Upper lobe of right lung (tissue), 1 donor: ENCODE measurements around the gene LYL1. TPM values are rescaled to one million over a fixed set of nuclear protein-coding genes. Genes with fewer than 3 reads are reported as not detected.

ENCODE experiments used
- ATAC-seq: fragments of 200-7000 bp; cut with Tn5 transposase; one replicate; pipeline ENCODE4 v1.9.1; 2020; ENCODE audit warnings: mild to moderate bottlenecking, moderate library complexity
- DNase-seq: peaks from one replicate; pipeline ENCODE4 v3.0.0-alpha.2; 2020
- H3K27ac ChIP-seq: fragments of 200-600 bp; one replicate; pipeline ENCODE4 v1.8.0; 2022
- H3K27me3 ChIP-seq: fragments of 200-600 bp; one replicate; pipeline ENCODE4 v1.8.0; 2022; ENCODE audit warnings: mild to moderate bottlenecking
- H3K36me3 ChIP-seq: fragments of 200-600 bp; one replicate; pipeline ENCODE4 v1.8.0; 2022
- H3K4me1 ChIP-seq: fragments of 200-600 bp; one replicate; pipeline ENCODE4 v1.8.0; 2022
- H3K4me3 ChIP-seq: fragments of 200-600 bp; one replicate; pipeline ENCODE4 v1.8.0; 2022; ENCODE audit warnings: mild to moderate bottlenecking
- H3K9me3 ChIP-seq: fragments of 200-600 bp; one replicate; pipeline ENCODE4 v1.8.0; 2022
- CTCF ChIP-seq: fragments of 200-600 bp; IDR thresholded peaks from one replicate; pipeline ENCODE4 v1.8.0; 2022; ENCODE audit warnings: antibody characterized with exemption
- intact Hi-C: fragments of 100-400 bp; cut with DNase I; formaldehyde crosslinking; loops from one replicate; pipeline ENCODE4 v1.11.0; 2022
- total RNA-seq: library from RNA; stranded (reverse); fragmentation: NEBNext Ultra II Directional; extraction: Animal tissue kit (Norgen Biotek cat#: 25700); gene quantifications from one replicate; pipeline ENCODE4 v1.2.1, GENCODE V29; 2021
- donor health status: DM: no; HTN: yes; CAD: no; lungs with severe emphysema.

The LYL1 gene
- total RNA-seq, 1 donor from 2014 or later: 21.8 TPM

DNA sequence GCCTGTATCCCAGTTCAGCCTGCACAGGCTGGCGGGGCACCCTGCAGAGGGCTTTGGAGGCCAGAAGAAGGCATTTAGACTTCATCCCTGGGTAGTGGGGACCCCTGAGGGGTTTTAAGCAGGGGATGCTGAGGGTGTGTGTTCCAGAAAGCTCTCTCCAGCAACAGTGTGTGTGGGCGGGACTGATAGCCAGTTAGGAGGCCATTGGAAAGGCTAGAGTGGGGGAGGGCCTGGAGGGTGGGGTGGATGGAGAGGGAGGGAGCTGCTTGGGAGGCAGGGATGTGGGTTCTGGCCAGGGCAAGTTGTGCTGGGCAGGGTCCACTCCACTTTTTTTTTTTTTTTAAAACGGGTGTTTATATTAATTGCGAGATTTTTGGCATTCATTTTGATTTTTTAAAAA lies 28.3 kb downstream of the LYL1 start:
- Histone ChIP-seq H3K36me3 (peaks cover 35% of the 10 kb centered on the region), H3K4me1 (peaks cover 38% of the 10 kb centered on the region), H3K9me3 (no peaks in the 10 kb centered on the region), H3K27ac (no peak overlapping the region), H3K4me3 (no peak overlapping the region), H3K27me3 (no peaks in the 10 kb centered on the region)
- intact Hi-C loops: no loop called here
- no peak for TF ChIP-seq CTCF
- ATAC-seq (no peak), DNase-seq (no peak)

GRCh38 chr19:13073263-13073662 lies 29.4 kb downstream of the LYL1 start:
- no peak for ATAC-seq
- H3K4me1 ChIP-seq: peaks cover 28% of the 10 kb centered on the region
- no peak overlapping the region for H3K4me3 ChIP-seq
- intact Hi-C loops: no loop called here
- H3K9me3 ChIP-seq: no peaks in the 10 kb centered on the region
- no peak for TF ChIP-seq CTCF
- no peak for DNase-seq
- H3K27me3 ChIP-seq: no peaks in the 10 kb centered on the region
- H3K36me3 ChIP-seq: peaks cover 24% of the 10 kb centered on the region
- H3K27ac ChIP-seq: no peak overlapping the region

DNA sequence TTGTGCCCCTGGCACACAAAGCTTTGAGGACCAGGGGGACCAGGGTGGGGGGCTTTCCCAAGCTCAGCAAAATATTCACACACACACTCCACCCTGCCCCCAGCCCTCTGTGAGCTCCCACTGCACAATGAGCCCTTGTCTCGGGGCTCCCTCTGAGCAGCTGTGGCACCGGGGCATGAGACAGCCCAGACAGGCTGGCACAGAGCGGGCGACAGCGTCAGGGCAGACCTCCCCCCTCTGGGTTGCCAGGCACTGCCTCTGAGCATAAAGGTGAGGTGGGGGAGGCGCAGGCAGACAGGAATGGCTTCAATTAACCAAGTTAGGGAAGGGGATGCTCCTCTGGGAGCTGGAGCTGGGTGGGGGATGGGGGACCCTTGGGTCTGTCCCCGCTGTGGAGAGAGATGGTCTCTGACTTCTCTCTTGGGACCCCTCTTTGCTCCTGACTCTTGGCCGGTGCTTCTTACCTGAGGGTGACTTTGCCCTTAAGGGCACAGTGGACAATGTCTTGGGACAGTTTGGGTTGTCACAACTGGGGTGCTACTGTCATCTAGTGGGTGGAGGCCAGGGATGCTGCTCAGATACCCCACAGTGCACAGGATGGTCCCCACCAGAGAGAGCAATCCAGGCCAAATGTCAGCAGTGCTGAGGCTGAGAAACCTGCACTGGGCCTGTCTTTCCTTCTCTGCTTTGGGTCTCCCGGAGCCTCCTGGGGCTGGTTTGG lies 30.3 kb downstream of the LYL1 start:
- Histone ChIP-seq H3K27me3 (no peaks in the 10 kb centered on the region), H3K9me3 (no peaks in the 10 kb centered on the region), H3K36me3 (peaks cover 17% of the 10 kb centered on the region), H3K4me1 (peaks cover 28% of the 10 kb centered on the region), H3K27ac (no peak overlapping the region), H3K4me3 (no peak overlapping the region)
- no peak for TF ChIP-seq CTCF
- intact Hi-C loops: no loop called here
- no peak for ATAC-seq
- no peak for DNase-seq

GRCh38 chr19:13071444-13072187 lies 31.0 kb downstream of the LYL1 start:
- no peak for TF ChIP-seq CTCF
- intact Hi-C loops: no loop called here
- peaks cover 17% of the 10 kb centered on the region for H3K36me3 ChIP-seq

DNA sequence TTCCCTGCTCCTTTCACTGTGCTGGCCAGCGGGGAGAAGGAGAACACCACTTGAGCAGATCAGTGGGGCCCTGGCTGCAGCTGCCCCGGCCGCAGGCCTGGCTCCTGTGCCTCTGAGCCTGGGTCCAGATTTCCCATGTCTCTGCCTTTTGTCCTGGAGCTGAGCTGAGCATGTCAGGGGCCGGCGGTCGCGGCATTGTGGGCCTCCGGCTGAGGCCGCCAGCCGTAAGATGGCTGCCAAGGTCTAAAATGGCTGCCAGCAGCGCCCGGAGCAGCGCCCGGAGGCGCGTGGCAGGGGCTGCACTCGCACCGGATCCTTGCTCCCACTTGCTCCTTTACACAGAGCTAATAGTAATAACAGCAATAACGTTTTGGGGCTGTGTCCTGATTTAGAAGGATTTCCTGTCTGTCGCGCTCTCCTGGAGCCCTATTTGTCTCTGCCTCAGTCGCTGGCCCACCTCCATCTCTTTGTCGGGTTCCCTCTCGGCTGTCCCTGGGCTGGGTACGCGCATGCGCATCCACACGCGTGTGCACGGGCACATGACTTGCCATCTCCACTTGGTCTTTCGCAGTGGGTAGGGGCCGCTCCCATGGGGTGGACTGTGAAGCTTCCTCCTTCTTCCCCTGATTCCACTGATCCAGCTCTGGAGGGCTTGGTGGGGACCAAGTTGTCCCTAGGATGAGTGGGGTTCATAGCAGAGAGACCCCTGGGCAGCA lies 32.1 kb downstream of the LYL1 start:
- Histone ChIP-seq H3K36me3 (peaks cover 11% of the 10 kb centered on the region), H3K27me3 (no peaks in the 10 kb centered on the region), H3K9me3 (no peaks in the 10 kb centered on the region), H3K4me3 (no peak overlapping the region), H3K27ac (no peak overlapping the region), H3K4me1 (peaks cover 29% of the 10 kb centered on the region)
- ATAC-seq (no peak), DNase-seq (no peak)
- intact Hi-C loops: no loop called here
- no peak for TF ChIP-seq CTCF

More at GRCh38 chr19:13071444-13072187, 31.0 kb downstream of the LYL1 start:
- Histone ChIP-seq H3K27me3 (no peaks in the 10 kb centered on the region), H3K4me3 (no peak overlapping the region), H3K9me3 (no peaks in the 10 kb centered on the region), H3K27ac (no peak overlapping the region), H3K4me1 (peaks cover 26% of the 10 kb centered on the region)
- ATAC-seq (no peak), DNase-seq (no peak)
